DOHH2 (cell line): Measurements from ENCODE around the gene ADRA1B.

Source experiments
- H3F3A ChIP-seq: fragments of 200-600 bp; sonication (generic), shearing (Covaris generic); 2 replicates; pipeline ENCODE4 v1.6.0; 2016; ENCODE audit warnings: antibody characterized with exemption, mild to moderate bottlenecking; ENCODE audit not compliant: control insufficient read depth, insufficient read depth
- H3K27ac ChIP-seq: fragments of 200-600 bp; sonication (generic); 2 replicates; pipeline ENCODE4 v1.5.1; 2014; ENCODE audit warnings: low read depth, mild to moderate bottlenecking, low read length, moderate library complexity
- H3K27me3 ChIP-seq: fragments of 200-600 bp; sonication (generic); 2 replicates; pipeline ENCODE4 v1.6.1; 2014; ENCODE audit warnings: mild to moderate bottlenecking, low read length, mixed read lengths; ENCODE audit not compliant: control insufficient read depth
- H3K36me3 ChIP-seq: fragments of 200-600 bp; sonication (generic); 2 replicates; pipeline ENCODE4 v1.6.1; 2014; ENCODE audit warnings: mild to moderate bottlenecking, low read length, moderate library complexity, mixed read lengths; ENCODE audit not compliant: control insufficient read depth
- H3K4me1 ChIP-seq: fragments of 200-600 bp; sonication (generic); 2 replicates; pipeline ENCODE4 v1.6.1; 2014; ENCODE audit warnings: mild to moderate bottlenecking, low read length, mixed read lengths; ENCODE audit not compliant: control insufficient read depth
- H3K4me2 ChIP-seq: fragments of 200-600 bp; sonication (generic); 2 replicates; pipeline ENCODE4 v1.6.0; 2014; ENCODE audit warnings: mild to moderate bottlenecking, low read length, moderate library complexity
- H3K4me3 ChIP-seq: fragments of 200-600 bp; sonication (generic); 2 replicates; pipeline ENCODE4 v1.5.1; 2014; ENCODE audit warnings: mild to moderate bottlenecking, low read length, mixed read lengths
- H3K79me2 ChIP-seq: fragments of 200-600 bp; sonication (generic); 2 replicates; pipeline ENCODE4 v1.6.1; 2014; ENCODE audit warnings: mild to moderate bottlenecking, low read length, mixed read lengths; ENCODE audit not compliant: control insufficient read depth
- H3K9me2 ChIP-seq: fragments of 200-600 bp; sonication (generic); replicated peaks from 2 replicates; pipeline ENCODE4 v1.6.1; 2014; ENCODE audit warnings: mild to moderate bottlenecking, low read length, mixed read lengths; ENCODE audit not compliant: control insufficient read depth
- H3K9me3 ChIP-seq: fragments of 200-600 bp; sonication (generic); 2 replicates; pipeline ENCODE4 v1.6.1; 2014; ENCODE audit warnings: antibody characterized with exemption, low read length, mixed read lengths; ENCODE audit not compliant: control insufficient read depth, insufficient read depth
- H4K20me1 ChIP-seq: fragments of 200-600 bp; sonication (generic); 2 replicates; pipeline ENCODE4 v1.6.0; 2014; ENCODE audit warnings: low read depth, mild to moderate bottlenecking, antibody characterized with exemption, low read length, moderate library complexity; ENCODE audit not compliant: control insufficient read depth, insufficient read depth
- CTCF ChIP-seq: fragments of 200-600 bp; sonication (generic); IDR thresholded peaks from one replicate; pipeline ENCODE4 v1.5.1; 2014; ENCODE audit warnings: antibody characterized with exemption, mild to moderate bottlenecking, low read depth, low read length; ENCODE audit not compliant: poor library complexity, severe bottlenecking
- EZH2phosphoT487 ChIP-seq: fragments of 200-600 bp; sonication (generic); IDR thresholded peaks from 2 replicates; pipeline ENCODE4 v1.6.1; 2017; ENCODE audit warnings: borderline replicate concordance, mild to moderate bottlenecking, antibody characterized with exemption, low read length, moderate library complexity, mixed read lengths

ADRA1B gene

DNA sequence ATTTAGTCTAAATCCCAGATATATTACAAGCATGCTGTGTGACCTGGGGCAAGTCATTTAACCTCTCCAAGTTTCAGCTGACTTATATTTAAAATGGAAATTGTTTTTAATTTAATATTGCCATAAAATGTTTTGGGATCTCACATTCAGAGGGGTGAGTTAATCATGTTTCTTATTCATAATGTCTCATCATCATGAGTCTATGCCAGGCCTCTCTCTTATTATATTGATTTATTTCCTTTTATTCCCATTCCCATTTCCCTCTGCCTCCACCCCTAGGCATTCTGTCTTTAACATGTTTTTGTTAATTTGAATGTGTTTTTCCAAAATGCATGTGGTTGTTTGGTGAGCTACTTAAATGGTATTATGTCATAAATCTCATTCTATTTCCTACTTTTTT is 53.7 kb downstream of the ADRA1B start:
- Histone ChIP-seq H3K4me1 (no peaks in the 10 kb centered on the region), H3F3A (no peaks in the 10 kb centered on the region), H4K20me1 (no peaks in the 10 kb centered on the region), H3K4me3 (no peak overlapping the region), H3K27me3 (no peaks in the 10 kb centered on the region), H3K4me2 (no peak overlapping the region), H3K9me3 (no peaks in the 10 kb centered on the region), H3K79me2 (no peaks in the 10 kb centered on the region), H3K36me3 (no peaks in the 10 kb centered on the region), H3K27ac (no peak overlapping the region), H3K9me2 (no peaks in the 10 kb centered on the region)
- TF ChIP-seq CTCF, result no peak
- no peak for TF ChIP-seq EZH2phosphoT487

DNA sequence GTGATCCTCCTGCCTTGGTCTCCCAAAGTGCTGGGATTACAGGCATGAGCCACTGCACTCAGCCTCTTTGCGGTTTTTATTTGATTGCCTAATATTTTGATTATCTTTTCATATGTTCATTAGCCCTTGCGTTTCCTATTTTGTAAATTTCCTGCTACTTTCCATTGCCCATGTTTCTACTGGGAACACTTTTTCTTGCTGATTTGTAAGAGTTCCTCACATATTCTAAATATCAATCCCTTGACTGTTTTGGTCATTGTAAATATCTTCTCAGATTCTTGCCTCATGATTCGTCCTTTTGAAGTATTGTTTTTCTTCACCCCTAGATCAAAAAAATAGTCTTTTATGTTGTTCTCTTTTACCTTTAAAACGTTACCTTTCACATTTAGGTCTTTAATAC is 54.8 kb downstream of the ADRA1B start:
- no peaks in the 10 kb centered on the region for H3F3A ChIP-seq
- H3K36me3 ChIP-seq, result no peaks in the 10 kb centered on the region
- H3K27ac ChIP-seq, result no peak overlapping the region
- H3K9me3 ChIP-seq, result no peaks in the 10 kb centered on the region
- H3K9me2 ChIP-seq, result no peaks in the 10 kb centered on the region
- H3K27me3 ChIP-seq, result no peaks in the 10 kb centered on the region
- H3K79me2 ChIP-seq, result no peaks in the 10 kb centered on the region
- no peak overlapping the region for H3K4me2 ChIP-seq
- H3K4me3 ChIP-seq, result no peak overlapping the region
- H3K4me1 ChIP-seq, result no peaks in the 10 kb centered on the region
- H4K20me1 ChIP-seq, result no peaks in the 10 kb centered on the region
- TF ChIP-seq EZH2phosphoT487 (no peak), CTCF (no peak)

DNA sequence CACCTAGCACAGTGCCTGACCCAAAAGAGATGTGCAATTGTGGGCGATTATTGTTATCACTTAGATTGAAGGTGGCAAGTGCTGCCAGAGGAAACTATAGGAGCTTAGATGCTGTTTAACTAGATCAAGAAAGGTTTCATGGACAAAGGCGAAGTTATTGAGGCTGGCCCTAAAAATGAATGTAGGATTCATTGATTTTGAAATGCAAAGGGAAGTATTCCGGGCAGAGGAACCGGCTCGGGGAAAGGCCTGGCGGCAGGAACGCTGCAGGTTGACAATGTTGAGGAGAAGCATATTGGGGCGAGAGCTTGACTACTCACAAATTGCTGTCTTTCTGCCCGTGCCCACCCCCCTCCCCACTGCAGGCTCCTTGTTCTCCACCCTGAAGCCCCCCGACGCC is 55.2 kb downstream of the ADRA1B start:
- TF ChIP-seq EZH2phosphoT487, result no peak
- no peak for TF ChIP-seq CTCF
- H3K9me3 ChIP-seq, result no peaks in the 10 kb centered on the region
- no peaks in the 10 kb centered on the region for H3K79me2 ChIP-seq
- H3K4me2 ChIP-seq, result no peak overlapping the region
- H3K9me2 ChIP-seq, result no peaks in the 10 kb centered on the region
- H3K36me3 ChIP-seq, result no peaks in the 10 kb centered on the region
- H3K4me1 ChIP-seq, result no peaks in the 10 kb centered on the region
- H3K27ac ChIP-seq, result no peak overlapping the region
- no peaks in the 10 kb centered on the region for H3K27me3 ChIP-seq
- no peak overlapping the region for H3K4me3 ChIP-seq
- no peaks in the 10 kb centered on the region for H3F3A ChIP-seq
- no peaks in the 10 kb centered on the region for H4K20me1 ChIP-seq
